GM23248 (cell line): ENCODE measurements around the gene NAA80. TPM values are rescaled to one million over a fixed set of nuclear protein-coding genes. Genes with fewer than 3 reads are reported as not detected.

Experiments
- DNase-seq: peaks from one replicate; pipeline ENCODE4 v3.0.0-alpha.2; 2015
- H2AFZ ChIP-seq: fragments of 200-600 bp; sonication (generic); 2 replicates; pipeline ENCODE4 v1.6.1; 2016; ENCODE audit warnings: antibody characterized with exemption
- H3F3A ChIP-seq: fragments of 200-600 bp; sonication (generic); 2 replicates; pipeline ENCODE4 v1.6.1; 2016; ENCODE audit warnings: mild to moderate bottlenecking, antibody characterized with exemption, mixed run types; ENCODE audit not compliant: insufficient read depth
- H3K27ac ChIP-seq: fragments of 200-600 bp; sonication (generic); 2 replicates; pipeline ENCODE4 v1.5.1; 2016; ENCODE audit warnings: mild to moderate bottlenecking
- H3K27me3 ChIP-seq: fragments of 200-600 bp; sonication (generic); replicated peaks from 2 replicates; pipeline ENCODE4 v1.6.1; 2016; ENCODE audit warnings: mild to moderate bottlenecking; ENCODE audit not compliant: insufficient read depth
- H3K36me3 ChIP-seq: fragments of 200-600 bp; sonication (generic); 2 replicates; pipeline ENCODE4 v1.6.1; 2016; ENCODE audit warnings: low read depth, mild to moderate bottlenecking
- H3K4me1 ChIP-seq: fragments of 200-600 bp; sonication (generic); 2 replicates; pipeline ENCODE4 v1.6.1; 2016; ENCODE audit warnings: mild to moderate bottlenecking; ENCODE audit not compliant: insufficient read depth
- H3K4me2 ChIP-seq: fragments of 200-600 bp; sonication (generic); one replicate; pipeline ENCODE4 v1.6.1; 2016; ENCODE audit warnings: mild to moderate bottlenecking; ENCODE audit not compliant: unreplicated experiment
- H3K4me3 ChIP-seq: fragments of 200-600 bp; sonication (generic); 2 replicates; pipeline ENCODE4 v1.5.1; 2016; ENCODE audit warnings: mild to moderate bottlenecking
- H3K79me2 ChIP-seq: fragments of 200-600 bp; sonication (generic); 2 replicates; pipeline ENCODE4 v1.6.1; 2016; ENCODE audit warnings: mild to moderate bottlenecking; ENCODE audit not compliant: insufficient read depth
- H3K9ac ChIP-seq: fragments of 200-600 bp; sonication (generic); 2 replicates; pipeline ENCODE4 v1.6.1; 2016; ENCODE audit warnings: mild to moderate bottlenecking
- H3K9me2 ChIP-seq: fragments of 200-600 bp; sonication (generic); 2 replicates; pipeline ENCODE4 v1.6.1; 2016; ENCODE audit warnings: mixed run types, mild to moderate bottlenecking, moderate library complexity; ENCODE audit not compliant: insufficient read depth
- H3K9me3 ChIP-seq: fragments of 200-600 bp; sonication (generic); one replicate; pipeline ENCODE4 v1.6.1; 2017; ENCODE audit warnings: low read depth
- H4K20me1 ChIP-seq: fragments of 200-600 bp; sonication (generic); 2 replicates; pipeline ENCODE4 v1.6.0; 2016; ENCODE audit not compliant: insufficient read depth
- EZH2 ChIP-seq: fragments of 200-600 bp; sonication (generic); IDR thresholded peaks from 2 replicates; pipeline ENCODE4 v1.6.1; 2018; ENCODE audit warnings: antibody characterized with exemption, mild to moderate bottlenecking; ENCODE audit not compliant: insufficient read depth, poor library complexity, severe bottlenecking
- EZH2phosphoT487 ChIP-seq: fragments of 200-600 bp; sonication (generic); IDR thresholded peaks from 2 replicates; pipeline ENCODE4 v1.6.1; 2018; ENCODE audit warnings: antibody characterized with exemption, moderate library complexity, mild to moderate bottlenecking, low read depth; ENCODE audit not compliant: insufficient read depth
- WGBS, 2 experiments: methylation state at CpG; one replicate each; pipeline ENCODE4 v1.1.6; 2015 to 2017; ENCODE audit warnings: low lambda C conversion rate in 2 of 2, low coverage in 1 of 2; ENCODE audit errors: missing lambda C conversion rate in 2 of 2; 5-methylcytosine and 5-hydroxymethylcytosine counted together
- in situ Hi-C: fragments of 300-500 bp; cut with MboI; formaldehyde crosslinking; loops from 2 replicates; pipeline ENCODE4 v1.15.0; 2020
- polyA plus RNA-seq: library from polyadenylated mRNA; unstranded; fragments of >200 nt; fragmentation: Nextera tagmentation; extraction: Ambion mirVana; gene quantifications from 2 replicates; pipeline ENCODE4 v1.2.1, GENCODE V29; 2016
- total RNA-seq: library from RNA; depleted of rRNA; stranded (reverse); fragments of >200 nt; shearing (Covaris generic); gene quantifications from 2 replicates; pipeline ENCODE4 v1.2.3, GENCODE V29; 2014

Gene NAA80
- total and polyA plus RNA-seq, 2 experiments from 2014 or later, result 7.8 to 10.8 TPM

GRCh38 chr3:50279255-50280016 is 19.8 kb downstream of the NAA80 start:
- Histone ChIP-seq H3K79me2 (no peaks in the 10 kb centered on the region), H3K27ac (no peak overlapping the region), H3K4me3 (no peak overlapping the region), H2AFZ (no peak overlapping the region), H3K9ac (no peak overlapping the region), H3K4me2 (no peak overlapping the region), H3K9me3 (no peaks in the 10 kb centered on the region), H3K4me1 (no peaks in the 10 kb centered on the region), H3K27me3 (no peaks in the 10 kb centered on the region), H3F3A (no peaks in the 10 kb centered on the region), H4K20me1 (no peaks in the 10 kb centered on the region), H3K9me2 (no peaks in the 10 kb centered on the region), H3K36me3 (no peaks in the 10 kb centered on the region)
- DNase-seq, result no peak
- in situ Hi-C loops, result no loop called here
- 89 to 94% methylated on average over 8 of the region's 8 CpGs for WGBS, 2 experiments
- TF ChIP-seq EZH2phosphoT487 (no peak), EZH2 (no peak)

GRCh38 chr3:50278880-50279224 is 20.4 kb downstream of the NAA80 start, which contains the start of gene LSMEM2:
Gene LSMEM2 (plus strand): TSS chr3:50279087. CDS start chr3:50279114, 27 bp downstream.
- H3K9me2 ChIP-seq, result no peaks in the 10 kb centered on the region
- DNase-seq, result no peak
- H3K4me3 ChIP-seq, result no peak within 1 kb of the TSS
- no peak within 1 kb of the TSS for H2AFZ ChIP-seq
- in situ Hi-C loops, result no loop called here
- no peaks in the 10 kb centered on the region for H3K9me3 ChIP-seq
- H4K20me1 ChIP-seq, result no peaks in the 10 kb centered on the region
- no peaks in the 10 kb centered on the region for H3K4me1 ChIP-seq
- TF ChIP-seq EZH2, result no peak
- no peak for TF ChIP-seq EZH2phosphoT487
- H3K4me2 ChIP-seq, result no peak within 1 kb of the TSS
- no peaks in the 10 kb centered on the region for H3K36me3 ChIP-seq
- no peaks in the 10 kb centered on the region for H3F3A ChIP-seq
- no peaks in the 10 kb centered on the region for H3K79me2 ChIP-seq
- no peak within 1 kb of the TSS for H3K9ac ChIP-seq
- H3K27me3 ChIP-seq, result no peaks in the 10 kb centered on the region
- H3K27ac ChIP-seq, result no peak within 1 kb of the TSS
- 33 to 44% methylated on average over 2 of the region's 2 CpGs for WGBS, 2 experiments

DNA sequence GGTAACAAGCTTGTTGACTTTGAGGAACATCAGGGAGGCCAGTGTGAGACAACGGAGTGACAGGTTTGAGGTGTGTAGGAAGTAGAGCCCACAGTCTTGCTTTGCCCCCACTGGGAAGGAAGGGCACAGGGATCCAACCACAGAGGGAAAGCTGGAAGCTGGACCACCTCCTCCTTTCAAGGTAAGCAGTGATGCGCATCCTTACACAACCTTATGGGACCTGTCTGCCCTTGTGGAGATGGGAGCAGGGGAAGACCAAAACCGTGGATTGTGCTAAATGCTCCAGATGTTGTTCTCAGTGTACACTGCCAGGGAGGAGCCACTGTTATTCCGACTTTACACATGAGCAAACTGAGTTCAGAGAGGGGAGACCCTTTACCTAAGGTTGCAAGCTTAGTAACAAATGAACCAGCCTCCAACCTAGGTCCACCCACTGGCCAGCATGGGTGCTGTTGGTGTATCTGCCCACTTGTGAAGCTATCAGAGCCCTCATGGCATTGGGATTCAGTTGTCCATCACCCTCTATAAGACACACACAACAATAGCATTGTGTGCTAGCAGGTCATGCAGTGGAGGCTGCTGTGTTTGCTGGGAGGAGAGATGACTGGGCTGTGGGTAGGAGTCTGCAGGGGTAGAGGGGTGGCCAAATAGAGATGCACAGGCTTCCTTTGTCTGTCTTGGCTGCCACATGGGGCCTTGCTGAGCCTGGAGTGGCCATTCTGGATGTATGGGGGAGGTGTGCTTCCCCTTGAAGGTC is 20.9 kb downstream of the NAA80 start:
- H3K4me3 ChIP-seq, result no peak overlapping the region
- H2AFZ ChIP-seq, result no peak overlapping the region
- H3K36me3 ChIP-seq, result no peaks in the 10 kb centered on the region
- no peaks in the 10 kb centered on the region for H3K4me1 ChIP-seq
- in situ Hi-C loops, result no loop called here
- no peak overlapping the region for H3K4me2 ChIP-seq
- H3K9me3 ChIP-seq, result no peaks in the 10 kb centered on the region
- WGBS, 2 experiments, result 47 to 48% methylated on average over 4 of the region's 4 CpGs
- H3K9ac ChIP-seq, result no peak overlapping the region
- no peaks in the 10 kb centered on the region for H3K27me3 ChIP-seq
- DNase-seq, result no peak
- no peaks in the 10 kb centered on the region for H3F3A ChIP-seq
- H4K20me1 ChIP-seq, result no peaks in the 10 kb centered on the region
- H3K9me2 ChIP-seq, result no peaks in the 10 kb centered on the region
- H3K27ac ChIP-seq, result no peak overlapping the region
- no peaks in the 10 kb centered on the region for H3K79me2 ChIP-seq
- TF ChIP-seq EZH2phosphoT487, result no peak
- TF ChIP-seq EZH2, result no peak

DNA sequence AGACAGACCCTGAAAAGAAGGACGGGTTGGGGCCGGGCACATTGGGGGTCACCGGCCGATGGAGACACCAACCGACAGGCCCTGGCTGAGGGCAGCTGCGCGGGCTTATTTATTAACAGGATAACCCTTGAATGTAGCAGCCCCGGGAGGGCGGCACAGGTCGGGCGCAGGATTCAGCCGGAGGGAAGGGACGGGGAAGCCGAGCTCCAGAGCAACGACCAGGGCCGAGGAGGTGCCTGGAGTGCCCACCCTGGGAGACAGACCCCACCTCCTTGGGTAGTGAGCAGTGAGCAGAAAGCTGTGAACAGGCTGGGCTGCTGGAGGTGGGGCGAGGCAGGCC is 22.5 kb downstream of the NAA80 start:
- Histone ChIP-seq H3K9ac (no peak overlapping the region), H3K9me2 (no peaks in the 10 kb centered on the region), H3K79me2 (no peaks in the 10 kb centered on the region), H3K36me3 (no peaks in the 10 kb centered on the region), H3K4me2 (no peak overlapping the region), H2AFZ (no peak overlapping the region), H3K4me3 (no peak overlapping the region), H3K27ac (no peak overlapping the region), H3K4me1 (no peaks in the 10 kb centered on the region), H3K9me3 (no peaks in the 10 kb centered on the region), H4K20me1 (no peaks in the 10 kb centered on the region), H3F3A (no peaks in the 10 kb centered on the region), H3K27me3 (no peaks in the 10 kb centered on the region)
- in situ Hi-C loops, result no loop called here
- no peak for DNase-seq
- 94 to 99% methylated on average over 15 to 17 of the region's 17 CpGs for WGBS, 2 experiments
- TF ChIP-seq EZH2phosphoT487 (no peak), EZH2 (no peak)
